Loucy (cell line): ENCODE results near the gene PDK2.

Source experiments
- H2AFZ ChIP-seq: fragments of 200-600 bp; sonication (generic); 2 replicates; pipeline ENCODE4 v1.6.0; 2016; ENCODE audit warnings: antibody characterized with exemption, mild to moderate bottlenecking, low read length, moderate library complexity
- H3F3A ChIP-seq: fragments of 200-600 bp; 2 replicates; pipeline ENCODE4 v1.6.0; 2016; ENCODE audit warnings: antibody characterized with exemption, low read depth, mild to moderate bottlenecking
- H3K27me3 ChIP-seq: fragments of 200-600 bp; sonication (generic); 2 replicates; pipeline ENCODE4 v1.6.1; 2014; ENCODE audit warnings: low read length, mild to moderate bottlenecking; ENCODE audit not compliant: insufficient read depth, poor library complexity, severe bottlenecking
- H3K36me3 ChIP-seq: fragments of 200-600 bp; sonication (generic); 2 replicates; pipeline ENCODE4 v1.6.1; 2016; ENCODE audit warnings: low read length; ENCODE audit not compliant: insufficient read depth
- H3K4me1 ChIP-seq: fragments of 200-600 bp; sonication (generic); 2 replicates; pipeline ENCODE4 v1.5.1; 2014; ENCODE audit warnings: low read length, mild to moderate bottlenecking; ENCODE audit not compliant: insufficient read depth, poor library complexity, severe bottlenecking
- H3K4me2 ChIP-seq: fragments of 200-600 bp; sonication (generic); 2 replicates; pipeline ENCODE4 v1.6.0; 2014; ENCODE audit warnings: antibody characterized with exemption, low read length, low read depth, mild to moderate bottlenecking; ENCODE audit not compliant: poor library complexity, severe bottlenecking
- H3K4me3 ChIP-seq: fragments of 200-600 bp; sonication (generic); 2 replicates; pipeline ENCODE4 v1.5.1; 2014; ENCODE audit warnings: low read length, mild to moderate bottlenecking, mixed read lengths; ENCODE audit not compliant: poor library complexity, severe bottlenecking
- H3K79me2 ChIP-seq: fragments of 200-600 bp; sonication (generic); 2 replicates; pipeline ENCODE4 v1.6.1; 2014; ENCODE audit warnings: low read length; ENCODE audit not compliant: insufficient read depth
- H3K9ac ChIP-seq: fragments of 200-600 bp; sonication (generic); 2 replicates; pipeline ENCODE4 v1.6.0; 2014; ENCODE audit warnings: mild to moderate bottlenecking, low read depth, low read length, moderate library complexity; ENCODE audit not compliant: poor library complexity, severe bottlenecking
- H3K9me2 ChIP-seq: fragments of 200-600 bp; sonication (generic); replicated peaks from 2 replicates; pipeline ENCODE4 v1.6.1; 2016; ENCODE audit warnings: low read depth, low read length, mixed read lengths
- H3K9me3 ChIP-seq: fragments of 200-600 bp; sonication (generic); 2 replicates; pipeline ENCODE4 v1.6.1; 2014; ENCODE audit warnings: mild to moderate bottlenecking, antibody characterized with exemption, low read length, low read depth; ENCODE audit not compliant: insufficient read depth
- H4K20me1 ChIP-seq: fragments of 200-600 bp; sonication (generic); 2 replicates; pipeline ENCODE4 v1.6.0; 2014; ENCODE audit warnings: antibody characterized with exemption, low read length, mild to moderate bottlenecking; ENCODE audit not compliant: insufficient read depth, poor library complexity, severe bottlenecking
- EZH2phosphoT487 ChIP-seq: fragments of 200-600 bp; IDR thresholded peaks from 2 replicates; pipeline ENCODE4 v1.6.1; 2018; ENCODE audit warnings: antibody characterized with exemption, mild to moderate bottlenecking, moderate library complexity, borderline replicate concordance
- TF ChIP-seq, protein P1 (sequence below): fragments of 200-600 bp; sonication (generic); conservative IDR thresholded peaks from 2 replicates; pipeline ENCODE4 v1.5.1; 2014; ENCODE audit warnings: mild to moderate bottlenecking, antibody characterized with exemption, low read length

The PDK2 gene

DNA sequence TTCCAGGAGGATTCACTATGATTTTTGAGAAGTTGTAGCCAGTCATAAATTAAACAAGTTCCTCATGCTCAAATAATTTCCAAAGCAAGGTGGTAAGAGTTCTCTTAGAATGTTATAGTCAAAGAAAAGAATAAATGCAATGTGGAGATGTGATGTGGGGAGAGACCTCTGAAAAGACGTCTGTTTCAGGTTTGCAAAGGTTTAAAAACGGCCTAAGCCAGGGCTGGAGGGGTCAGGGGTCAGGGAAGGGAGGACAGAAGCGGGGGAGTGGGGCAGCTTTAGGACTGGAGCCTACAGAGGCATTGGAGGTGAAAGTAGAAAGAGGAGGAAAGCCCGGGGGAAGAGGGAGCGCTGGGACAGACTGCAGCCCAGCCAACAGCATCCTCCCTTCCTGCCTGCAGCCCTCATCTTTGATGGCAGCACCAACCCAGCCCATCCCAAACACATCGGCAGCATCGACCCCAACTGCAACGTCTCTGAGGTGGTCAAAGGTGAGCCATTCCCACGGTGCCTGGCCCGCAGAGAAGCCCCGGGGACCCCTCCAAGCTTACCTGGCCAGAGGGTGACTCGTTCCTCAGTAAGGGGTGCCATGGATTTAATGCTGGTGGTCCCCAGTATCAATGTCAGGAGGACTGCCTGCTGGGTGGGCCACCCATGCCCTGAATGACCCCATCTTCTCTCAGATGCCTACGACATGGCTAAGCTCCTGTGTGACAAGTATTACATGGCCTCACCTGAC, 11.4 kb downstream of the PDK2 start:
- H3F3A ChIP-seq: no peaks in the 10 kb centered on the region
- H3K9ac ChIP-seq: no peak overlapping the region
- no peaks in the 10 kb centered on the region for H4K20me1 ChIP-seq

DNA sequence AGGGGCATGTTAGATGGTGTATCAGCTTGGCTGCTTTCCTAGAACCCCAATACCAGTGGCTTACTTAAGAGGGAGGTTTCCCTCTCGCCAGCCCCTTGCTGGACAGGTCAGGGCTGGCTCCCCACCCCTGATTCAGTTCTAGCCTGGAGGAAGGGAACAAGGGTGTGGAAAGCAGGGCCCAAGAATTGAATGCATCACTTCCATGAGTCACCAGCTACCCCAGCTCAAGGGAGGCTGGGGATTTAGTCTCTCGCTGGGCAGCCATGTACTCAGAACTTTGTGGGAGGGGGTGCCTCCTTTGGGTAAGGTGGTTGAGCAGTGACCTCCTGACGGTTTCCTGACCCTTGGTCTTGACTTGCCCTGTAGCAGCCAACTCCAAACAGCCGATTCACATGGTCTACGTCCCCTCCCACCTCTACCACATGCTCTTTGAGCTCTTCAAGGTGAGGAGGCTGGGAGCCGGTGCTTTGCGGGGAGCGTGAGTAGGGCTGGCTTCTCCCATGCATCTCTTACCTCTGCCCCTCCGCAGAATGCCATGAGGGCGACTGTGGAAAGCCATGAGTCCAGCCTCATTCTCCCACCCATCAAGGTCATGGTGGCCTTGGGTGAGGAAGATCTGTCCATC, 12.8 kb downstream of the PDK2 start:
- Histone ChIP-seq H3K4me2 (no peak overlapping the region), H3K9ac (no peak overlapping the region), H3K9me2 (no peaks in the 10 kb centered on the region), H3K27me3 (no peaks in the 10 kb centered on the region), H2AFZ (no peak overlapping the region), H3K9me3 (no peaks in the 10 kb centered on the region), H3F3A (no peaks in the 10 kb centered on the region), H3K79me2 (no peaks in the 10 kb centered on the region), H3K4me1 (no peaks in the 10 kb centered on the region), H3K4me3 (no peak overlapping the region), H3K36me3 (peaks cover 11% of the 10 kb centered on the region; the same call in 1 of the 2 replicates), H4K20me1 (no peaks in the 10 kb centered on the region)
- TF ChIP-seq EZH2phosphoT487: no peak
- TF ChIP-seq, protein P1, sequence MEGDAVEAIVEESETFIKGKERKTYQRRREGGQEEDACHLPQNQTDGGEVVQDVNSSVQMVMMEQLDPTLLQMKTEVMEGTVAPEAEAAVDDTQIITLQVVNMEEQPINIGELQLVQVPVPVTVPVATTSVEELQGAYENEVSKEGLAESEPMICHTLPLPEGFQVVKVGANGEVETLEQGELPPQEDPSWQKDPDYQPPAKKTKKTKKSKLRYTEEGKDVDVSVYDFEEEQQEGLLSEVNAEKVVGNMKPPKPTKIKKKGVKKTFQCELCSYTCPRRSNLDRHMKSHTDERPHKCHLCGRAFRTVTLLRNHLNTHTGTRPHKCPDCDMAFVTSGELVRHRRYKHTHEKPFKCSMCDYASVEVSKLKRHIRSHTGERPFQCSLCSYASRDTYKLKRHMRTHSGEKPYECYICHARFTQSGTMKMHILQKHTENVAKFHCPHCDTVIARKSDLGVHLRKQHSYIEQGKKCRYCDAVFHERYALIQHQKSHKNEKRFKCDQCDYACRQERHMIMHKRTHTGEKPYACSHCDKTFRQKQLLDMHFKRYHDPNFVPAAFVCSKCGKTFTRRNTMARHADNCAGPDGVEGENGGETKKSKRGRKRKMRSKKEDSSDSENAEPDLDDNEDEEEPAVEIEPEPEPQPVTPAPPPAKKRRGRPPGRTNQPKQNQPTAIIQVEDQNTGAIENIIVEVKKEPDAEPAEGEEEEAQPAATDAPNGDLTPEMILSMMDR: no peak

More for the DNA sequence above, 11.4 kb downstream of the PDK2 start:
- Histone ChIP-seq H3K36me3 (peaks cover 11% of the 10 kb centered on the region; the same call in 1 of the 2 replicates), H2AFZ (no peak overlapping the region), H3K4me2 (no peak overlapping the region), H3K9me2 (no peaks in the 10 kb centered on the region), H3K4me1 (peaks cover 7% of the 10 kb centered on the region), H3K4me3 (no peak overlapping the region), H3K9me3 (no peaks in the 10 kb centered on the region), H3K79me2 (no peaks in the 10 kb centered on the region), H3K27me3 (no peaks in the 10 kb centered on the region)
- no peak for TF ChIP-seq EZH2phosphoT487
- TF ChIP-seq, protein P1: no peak

DNA sequence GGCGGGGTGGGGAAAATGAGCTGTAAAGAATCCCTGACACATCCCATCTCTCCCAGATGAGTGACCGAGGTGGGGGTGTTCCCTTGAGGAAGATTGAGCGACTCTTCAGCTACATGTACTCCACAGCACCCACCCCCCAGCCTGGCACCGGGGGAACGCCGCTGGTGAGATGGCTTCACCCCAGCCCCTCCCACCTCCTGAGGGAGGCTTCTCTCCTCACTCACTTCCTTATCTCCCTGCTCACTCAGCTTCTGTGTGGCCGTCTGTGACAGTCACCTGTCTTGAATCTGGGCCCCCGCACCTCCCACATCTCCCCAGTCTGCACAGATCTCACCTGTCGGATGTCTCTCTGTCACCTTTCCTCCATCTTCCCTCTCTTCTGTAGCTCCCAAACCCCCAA, 13.4 kb downstream of the PDK2 start:
- H3K4me3 ChIP-seq: no peak overlapping the region
- H3K79me2 ChIP-seq: no peaks in the 10 kb centered on the region
- H4K20me1 ChIP-seq: no peaks in the 10 kb centered on the region
- peaks cover 11% of the 10 kb centered on the region; the same call in 1 of the 2 replicates for H3K36me3 ChIP-seq
- H3K4me2 ChIP-seq: no peak overlapping the region
- no peaks in the 10 kb centered on the region for H3K9me3 ChIP-seq
- TF ChIP-seq EZH2phosphoT487: no peak
- TF ChIP-seq, protein P1: no peak
- H2AFZ ChIP-seq: no peak overlapping the region
- H3K9ac ChIP-seq: no peak overlapping the region
- no peaks in the 10 kb centered on the region for H3K4me1 ChIP-seq
- H3F3A ChIP-seq: no peaks in the 10 kb centered on the region
- H3K9me2 ChIP-seq: no peaks in the 10 kb centered on the region
- no peaks in the 10 kb centered on the region for H3K27me3 ChIP-seq
